PFSK-1 (cell line): Measurements from ENCODE around the gene HTR1D.

Source experiments
- FOXP2 ChIP-seq: optimal IDR thresholded peaks from 2 replicates; pipeline ENCODE3; 2011; ENCODE audit warnings: borderline replicate concordance, control low read depth, inconsistent platforms; ENCODE audit not compliant: insufficient read depth; ENCODE audit errors: extremely low read length, extremely low read depth
- POLR2AphosphoS5 ChIP-seq: IDR thresholded peaks from 2 replicates; pipeline ENCODE4 v1.6.1; 2012; ENCODE audit warnings: low read depth, mild to moderate bottlenecking, control low read depth, low read length, moderate library complexity
- SIN3A ChIP-seq: IDR thresholded peaks from 2 replicates; pipeline ENCODE4 v1.6.1; 2012; ENCODE audit warnings: mild to moderate bottlenecking, low read length, moderate library complexity, borderline replicate concordance; ENCODE audit not compliant: insufficient read depth
- TAF1 ChIP-seq: IDR thresholded peaks from 2 replicates; pipeline ENCODE4 v1.6.1; 2012; ENCODE audit warnings: low read length, control low read depth, borderline replicate concordance; ENCODE audit not compliant: insufficient read depth
- TF ChIP-seq, protein P1 (sequence below), 2 experiments: IDR thresholded peaks; 2 replicates each; pipeline versions ENCODE4 v1.6.1 to v1.8.0; 2011 to 2012; ENCODE audit warnings: low read depth in 2 of 2, low read length in 2 of 2, control low read depth in 1 of 2, inconsistent platforms in 1 of 2, mild to moderate bottlenecking in 1 of 2, moderate library complexity in 1 of 2; ENCODE audit not compliant: insufficient read depth in 1 of 2

Gene HTR1D

DNA sequence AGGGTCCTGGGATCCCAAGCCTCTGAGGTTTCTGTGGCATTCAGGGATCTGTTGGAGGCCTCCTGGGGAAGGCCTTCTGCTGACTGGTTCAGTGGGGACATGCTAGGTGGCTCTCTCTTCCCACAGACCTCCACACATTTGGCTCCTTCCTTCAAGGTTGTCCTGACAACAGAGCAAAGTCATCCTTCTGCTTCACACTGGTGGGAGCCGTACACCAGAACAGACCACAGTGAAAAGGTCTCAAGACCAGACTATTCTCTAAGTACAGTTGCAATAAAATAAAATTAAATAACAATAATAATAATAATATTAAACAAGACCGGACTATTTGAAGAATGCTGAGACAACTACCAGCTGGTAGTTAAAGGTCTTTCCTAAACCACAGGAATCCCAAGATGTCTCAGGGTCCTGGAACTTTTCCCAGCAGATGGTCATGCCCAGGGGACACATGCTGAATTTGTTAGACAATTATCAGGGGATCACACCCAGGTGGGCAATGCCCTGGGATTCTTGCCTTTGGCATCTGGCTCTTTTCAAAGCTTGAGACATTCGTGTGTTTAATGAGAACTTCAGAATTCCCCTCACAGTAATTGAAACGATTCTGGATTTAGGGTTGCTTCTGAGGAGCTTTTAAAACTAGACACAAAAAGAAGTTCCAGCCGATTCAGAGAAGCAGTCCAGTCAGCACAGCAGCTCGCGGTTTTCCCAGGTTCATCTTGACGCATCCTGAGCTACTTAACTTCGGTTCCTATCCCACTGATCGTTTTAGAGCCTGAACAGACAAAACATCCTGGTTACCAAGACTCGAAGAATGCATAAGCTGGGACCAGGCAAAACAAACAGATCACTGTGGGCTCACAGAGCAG, 22.9 kb downstream of the HTR1D start:
- TF ChIP-seq SIN3A (no peak), POLR2AphosphoS5 (no peak), TAF1 (no peak), FOXP2 (no peak)
- TF ChIP-seq, protein P1, sequence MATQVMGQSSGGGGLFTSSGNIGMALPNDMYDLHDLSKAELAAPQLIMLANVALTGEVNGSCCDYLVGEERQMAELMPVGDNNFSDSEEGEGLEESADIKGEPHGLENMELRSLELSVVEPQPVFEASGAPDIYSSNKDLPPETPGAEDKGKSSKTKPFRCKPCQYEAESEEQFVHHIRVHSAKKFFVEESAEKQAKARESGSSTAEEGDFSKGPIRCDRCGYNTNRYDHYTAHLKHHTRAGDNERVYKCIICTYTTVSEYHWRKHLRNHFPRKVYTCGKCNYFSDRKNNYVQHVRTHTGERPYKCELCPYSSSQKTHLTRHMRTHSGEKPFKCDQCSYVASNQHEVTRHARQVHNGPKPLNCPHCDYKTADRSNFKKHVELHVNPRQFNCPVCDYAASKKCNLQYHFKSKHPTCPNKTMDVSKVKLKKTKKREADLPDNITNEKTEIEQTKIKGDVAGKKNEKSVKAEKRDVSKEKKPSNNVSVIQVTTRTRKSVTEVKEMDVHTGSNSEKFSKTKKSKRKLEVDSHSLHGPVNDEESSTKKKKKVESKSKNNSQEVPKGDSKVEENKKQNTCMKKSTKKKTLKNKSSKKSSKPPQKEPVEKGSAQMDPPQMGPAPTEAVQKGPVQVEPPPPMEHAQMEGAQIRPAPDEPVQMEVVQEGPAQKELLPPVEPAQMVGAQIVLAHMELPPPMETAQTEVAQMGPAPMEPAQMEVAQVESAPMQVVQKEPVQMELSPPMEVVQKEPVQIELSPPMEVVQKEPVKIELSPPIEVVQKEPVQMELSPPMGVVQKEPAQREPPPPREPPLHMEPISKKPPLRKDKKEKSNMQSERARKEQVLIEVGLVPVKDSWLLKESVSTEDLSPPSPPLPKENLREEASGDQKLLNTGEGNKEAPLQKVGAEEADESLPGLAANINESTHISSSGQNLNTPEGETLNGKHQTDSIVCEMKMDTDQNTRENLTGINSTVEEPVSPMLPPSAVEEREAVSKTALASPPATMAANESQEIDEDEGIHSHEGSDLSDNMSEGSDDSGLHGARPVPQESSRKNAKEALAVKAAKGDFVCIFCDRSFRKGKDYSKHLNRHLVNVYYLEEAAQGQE (IDR thresholded peaks at IDR 0.05; ENCODE audit: insufficient read depth in 1 of 2, low read depth in 2 of 2, low read length in 2 of 2), result no peak

DNA sequence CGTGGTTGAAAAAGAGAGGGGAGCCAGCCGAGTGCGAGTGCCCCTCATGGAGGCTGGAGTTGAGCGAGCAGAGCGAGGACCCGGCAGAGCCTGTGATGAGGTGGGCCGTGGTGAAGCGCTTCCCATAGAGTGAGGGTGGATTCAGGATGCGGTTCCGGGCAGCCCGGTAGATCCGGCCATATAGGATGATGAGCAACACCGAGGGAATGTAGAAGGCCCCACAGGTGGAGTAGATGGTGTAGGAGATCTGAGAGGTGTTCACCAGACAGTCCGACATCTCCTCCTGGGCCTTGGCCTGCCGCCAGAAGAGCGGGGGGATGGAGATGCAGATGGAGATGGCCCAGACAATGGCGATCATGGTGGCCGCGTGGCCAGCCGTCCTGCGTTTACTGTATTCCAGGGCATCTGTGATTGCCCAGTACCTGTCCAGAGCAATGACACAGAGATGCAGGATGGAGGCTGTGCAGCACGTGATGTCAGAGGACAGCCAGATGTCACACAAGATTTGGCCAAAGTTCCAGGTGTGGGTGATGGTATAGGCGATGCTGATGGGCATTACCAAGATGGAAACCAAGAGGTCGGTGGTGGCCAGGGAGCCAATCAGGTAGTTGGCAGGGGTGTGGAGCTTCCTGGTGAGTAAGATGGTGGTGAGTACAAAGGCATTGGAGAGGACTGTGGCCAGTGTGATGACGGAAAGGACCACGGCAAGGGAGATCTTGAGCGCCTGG, 23.7 kb downstream of the HTR1D start:
- TF ChIP-seq, protein P1 (IDR thresholded peaks at IDR 0.05; ENCODE audit: insufficient read depth in 1 of 2, low read depth in 2 of 2, low read length in 2 of 2), result no peak
- TF ChIP-seq FOXP2 (no peak), POLR2AphosphoS5 (no peak), SIN3A (no peak), TAF1 (no peak)

- TF ChIP-seq SIN3A (no peak), TAF1 (no peak), POLR2AphosphoS5 (no peak), FOXP2 (no peak)
- TF ChIP-seq, protein P1 (IDR thresholded peaks at IDR 0.05; ENCODE audit: insufficient read depth in 1 of 2, low read depth in 2 of 2, low read length in 2 of 2), result no peak
These were observed 26.1 kb downstream of the HTR1D start for GRCh38 chr1:23191199-23191598.

GRCh38 chr1:23188434-23188884, 28.8 kb downstream of the HTR1D start:
- TF ChIP-seq SIN3A, result no peak

GRCh38 chr1:23187637-23188036, 29.7 kb downstream of the HTR1D start:
- TF ChIP-seq FOXP2, result no peak
- TF ChIP-seq POLR2AphosphoS5, result no peak
- TF ChIP-seq TAF1, result no peak
- TF ChIP-seq, protein P1 (IDR thresholded peaks at IDR 0.05; ENCODE audit: insufficient read depth in 1 of 2, low read depth in 2 of 2, low read length in 2 of 2), result no peak
- TF ChIP-seq SIN3A, result no peak
